OCI-LY3 (cell line): ENCODE results near the gene CD320.

Experiments used
- H2AFZ ChIP-seq: fragments of 200-600, 300-600 bp; shearing (Covaris generic); 2 replicates; pipeline ENCODE4 v1.6.0; 2014; ENCODE audit warnings: antibody characterized with exemption, low read depth, low read length
- H3K27ac ChIP-seq: fragments of 200-600, 300-600 bp; sonication (generic); 2 replicates; pipeline ENCODE4 v1.5.1; 2014; ENCODE audit warnings: mild to moderate bottlenecking, low read length, moderate library complexity, mixed read lengths
- H3K27me3 ChIP-seq: fragments of 200-600, 300-600 bp; sonication (generic); 2 replicates; pipeline ENCODE4 v1.6.1; 2014; ENCODE audit warnings: low read depth, low read length, mixed read lengths
- H3K36me3 ChIP-seq: fragments of 200-600, 300-600 bp; sonication (generic); replicated peaks from 2 replicates; pipeline ENCODE3; 2014; ENCODE audit warnings: low read depth, low read length, mixed read lengths
- H3K4me1 ChIP-seq: fragments of 300-600, 200-600 bp; sonication (generic); 2 replicates; pipeline ENCODE4 v1.6.1; 2014; ENCODE audit warnings: low read length, mixed read lengths
- H3K4me2 ChIP-seq: fragments of 200-600, 300-600 bp; sonication (generic); 2 replicates; pipeline ENCODE4 v1.6.1; 2014; ENCODE audit warnings: low read length, mixed read lengths
- H3K4me3 ChIP-seq: fragments of 300-600, 200-600 bp; sonication (generic); 2 replicates; pipeline ENCODE4 v1.5.1; 2014; ENCODE audit warnings: antibody characterized with exemption, mild to moderate bottlenecking, low read length, moderate library complexity
- H3K79me2 ChIP-seq: fragments of 300-600, 200-600 bp; shearing (Covaris generic); 2 replicates; pipeline ENCODE4 v1.6.1; 2014; ENCODE audit warnings: mild to moderate bottlenecking, low read length, mixed read lengths
- H3K9ac ChIP-seq: fragments of 300-600, 200-600 bp; shearing (Covaris generic); 2 replicates; pipeline ENCODE4 v1.6.0; 2014; ENCODE audit warnings: mild to moderate bottlenecking, low read length, moderate library complexity
- H3K9me3 ChIP-seq: fragments of 200-600, 300-600 bp; shearing (Covaris generic); 2 replicates; pipeline ENCODE4 v1.6.1; 2014; ENCODE audit warnings: low read length, mixed read lengths; ENCODE audit not compliant: insufficient read depth
- H4K20me1 ChIP-seq: fragments of 200-600, 300-600 bp; sonication (generic); 2 replicates; pipeline ENCODE4 v1.6.1; 2016; ENCODE audit warnings: low read length, mixed read lengths; ENCODE audit not compliant: insufficient read depth
- EZH2phosphoT487 ChIP-seq: fragments of 200-600 bp; shearing (Covaris generic); IDR thresholded peaks from 2 replicates; pipeline ENCODE4 v1.6.1; 2018; ENCODE audit warnings: antibody characterized with exemption, mixed run types, low read depth
- TF ChIP-seq, protein P1 (sequence below): fragments of 200-600, 300-600 bp; sonication (generic); IDR thresholded peaks from 2 replicates; pipeline ENCODE4 v1.5.1; 2014; ENCODE audit warnings: antibody characterized with exemption, low read length, low read depth

Gene CD320

GRCh38 chr19:8334458-8335342 lies 26.5 kb upstream of the CD320 start:
- H3K9ac ChIP-seq = no peak overlapping the region
- H3K9me3 ChIP-seq = no peaks in the 10 kb centered on the region
- no peaks in the 10 kb centered on the region for H3K4me1 ChIP-seq
- no peak overlapping the region for H3K4me3 ChIP-seq
- no peaks in the 10 kb centered on the region for H3K27me3 ChIP-seq
- no peaks in the 10 kb centered on the region for H3K36me3 ChIP-seq
- H4K20me1 ChIP-seq = no peaks in the 10 kb centered on the region
- no peak overlapping the region for H3K4me2 ChIP-seq
- TF ChIP-seq EZH2phosphoT487 = no peak
- TF ChIP-seq, protein P1, sequence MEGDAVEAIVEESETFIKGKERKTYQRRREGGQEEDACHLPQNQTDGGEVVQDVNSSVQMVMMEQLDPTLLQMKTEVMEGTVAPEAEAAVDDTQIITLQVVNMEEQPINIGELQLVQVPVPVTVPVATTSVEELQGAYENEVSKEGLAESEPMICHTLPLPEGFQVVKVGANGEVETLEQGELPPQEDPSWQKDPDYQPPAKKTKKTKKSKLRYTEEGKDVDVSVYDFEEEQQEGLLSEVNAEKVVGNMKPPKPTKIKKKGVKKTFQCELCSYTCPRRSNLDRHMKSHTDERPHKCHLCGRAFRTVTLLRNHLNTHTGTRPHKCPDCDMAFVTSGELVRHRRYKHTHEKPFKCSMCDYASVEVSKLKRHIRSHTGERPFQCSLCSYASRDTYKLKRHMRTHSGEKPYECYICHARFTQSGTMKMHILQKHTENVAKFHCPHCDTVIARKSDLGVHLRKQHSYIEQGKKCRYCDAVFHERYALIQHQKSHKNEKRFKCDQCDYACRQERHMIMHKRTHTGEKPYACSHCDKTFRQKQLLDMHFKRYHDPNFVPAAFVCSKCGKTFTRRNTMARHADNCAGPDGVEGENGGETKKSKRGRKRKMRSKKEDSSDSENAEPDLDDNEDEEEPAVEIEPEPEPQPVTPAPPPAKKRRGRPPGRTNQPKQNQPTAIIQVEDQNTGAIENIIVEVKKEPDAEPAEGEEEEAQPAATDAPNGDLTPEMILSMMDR = no peak
- H3K79me2 ChIP-seq = no peaks in the 10 kb centered on the region
- H2AFZ ChIP-seq = no peak overlapping the region
- H3K27ac ChIP-seq = no peak overlapping the region

DNA sequence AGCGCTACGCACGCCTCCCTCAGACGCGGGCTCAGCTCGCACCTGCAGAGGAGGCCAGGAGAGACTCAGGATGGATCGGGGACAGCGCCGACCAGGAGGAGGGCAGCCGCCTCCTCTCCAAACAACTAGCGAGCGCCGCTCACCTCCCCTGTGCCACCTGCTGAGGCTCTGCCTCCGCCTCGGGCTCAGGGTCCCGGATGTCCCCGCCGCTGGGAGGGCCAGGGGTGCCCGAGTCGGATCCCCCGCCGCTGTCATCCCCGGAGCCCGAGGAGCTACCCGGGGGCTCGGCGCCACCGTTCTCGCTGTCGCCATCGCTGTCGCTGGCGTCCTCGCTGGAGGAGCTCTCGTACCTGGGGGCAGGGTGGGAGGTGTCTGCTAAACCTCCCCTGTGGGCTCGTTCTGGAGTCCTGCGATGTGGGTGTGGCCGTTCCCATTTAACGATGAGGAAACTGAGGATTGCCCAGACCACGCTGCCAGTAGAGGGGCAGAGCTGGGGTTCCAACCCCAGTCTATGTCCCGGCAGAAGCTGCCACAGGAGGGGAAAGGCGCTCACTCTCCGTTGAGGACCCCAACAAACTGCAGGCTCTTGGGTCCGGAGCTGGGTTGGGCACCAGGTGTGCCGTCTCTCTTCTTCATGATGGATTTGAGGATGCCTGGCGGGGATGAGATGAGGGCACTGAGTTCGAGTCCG lies 25.8 kb upstream of the CD320 start:
- Histone ChIP-seq H3K4me1 (no peaks in the 10 kb centered on the region), H2AFZ (no peak overlapping the region), H3K36me3 (no peaks in the 10 kb centered on the region), H3K4me2 (no peak overlapping the region), H3K4me3 (no peak overlapping the region), H3K27me3 (no peaks in the 10 kb centered on the region), H4K20me1 (no peaks in the 10 kb centered on the region), H3K9me3 (no peaks in the 10 kb centered on the region), H3K79me2 (no peaks in the 10 kb centered on the region), H3K27ac (no peak overlapping the region), H3K9ac (no peak overlapping the region)
- TF ChIP-seq, protein P1 = no peak
- no peak for TF ChIP-seq EZH2phosphoT487

DNA sequence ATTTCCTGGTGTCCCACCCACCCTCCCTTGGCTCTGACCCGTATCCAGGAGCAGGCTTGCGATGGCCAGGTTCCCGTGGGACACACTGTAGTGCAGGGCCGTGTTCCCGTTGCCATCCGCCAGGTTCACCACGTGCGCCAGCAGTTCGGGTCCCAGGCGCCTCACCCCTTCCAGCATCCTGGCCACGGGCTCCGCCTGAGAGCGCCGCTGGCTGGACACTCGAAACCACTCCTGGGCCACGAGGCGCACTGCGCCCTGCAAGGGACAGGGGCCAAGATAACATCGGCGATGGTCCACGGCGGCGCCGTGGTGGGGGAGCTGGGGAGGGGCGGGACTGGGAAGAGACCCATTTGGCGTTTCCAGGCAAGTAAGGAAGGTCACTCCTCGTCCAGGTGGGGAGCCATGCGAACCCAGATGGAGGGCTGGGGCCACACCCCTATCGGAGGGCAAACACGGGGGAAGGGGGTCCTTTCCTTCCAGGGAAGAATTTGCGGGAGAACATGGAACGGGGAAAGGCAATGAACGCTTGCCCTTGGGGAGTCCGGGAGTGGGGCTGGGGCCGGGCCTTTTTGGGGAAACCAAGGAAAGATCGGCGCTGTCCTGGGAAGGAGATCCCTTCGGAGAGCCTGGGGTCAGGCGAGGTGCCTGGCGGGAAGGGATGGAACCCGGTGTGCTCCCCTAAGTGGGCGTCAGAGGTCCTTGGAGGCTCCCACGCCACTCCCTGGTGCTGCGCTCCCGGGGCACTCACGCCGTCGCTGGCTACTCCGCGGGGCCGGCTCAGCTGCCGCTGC lies 25.0 kb upstream of the CD320 start:
- Histone ChIP-seq H3K36me3 (no peaks in the 10 kb centered on the region), H3K27me3 (no peaks in the 10 kb centered on the region), H3K9me3 (no peaks in the 10 kb centered on the region), H4K20me1 (no peaks in the 10 kb centered on the region), H3K4me2 (no peak overlapping the region), H3K27ac (no peak overlapping the region), H3K4me3 (no peak overlapping the region), H3K9ac (no peak overlapping the region), H2AFZ (no peak overlapping the region), H3K79me2 (no peaks in the 10 kb centered on the region), H3K4me1 (no peaks in the 10 kb centered on the region)
- TF ChIP-seq, protein P1 = no peak
- TF ChIP-seq EZH2phosphoT487 = no peak
